HTERT RPE-1 (cell line): ENCODE measurements around the gene ANKS3.

ENCODE experiments used
- in situ Hi-C: fragments of 300-500 bp; cut with MboI; formaldehyde crosslinking; loops from 4 replicates; pipeline ENCODE4 v1.14.3; 2020; ENCODE audit warnings: low sequenced_read_pairs

The ANKS3 gene

GRCh38 chr16:4686497-4687210, 47.4 kb downstream of the ANKS3 start:
- in situ Hi-C loops, result no loop called here

GRCh38 chr16:4685776-4686496, 48.1 kb downstream of the ANKS3 start:
- in situ Hi-C loops, result no loop called here

- in situ Hi-C loops, result no loop called here
These were observed 48.8 kb downstream of the ANKS3 start for GRCh38 chr16:4685292-4685691.

- in situ Hi-C loops, result no loop called here
These were observed 49.3 kb downstream of the ANKS3 start for GRCh38 chr16:4684763-4685162.

GRCh38 chr16:4684058-4684715, 49.9 kb downstream of the ANKS3 start:
- in situ Hi-C loops, result no loop called here

GRCh38 chr16:4683255-4684057, 50.6 kb downstream of the ANKS3 start:
- in situ Hi-C loops, result no loop called here

GRCh38 chr16:4682616-4683254, 51.3 kb downstream of the ANKS3 start:
- in situ Hi-C loops, result no loop called here

GRCh38 chr16:4682084-4682591, 51.9 kb downstream of the ANKS3 start:
- in situ Hi-C loops, result no loop called here

GRCh38 chr16:4681471-4682083, 52.5 kb downstream of the ANKS3 start:
- in situ Hi-C loops, result no loop called here

- in situ Hi-C loops, result no loop called here
These were observed 53.2 kb downstream of the ANKS3 start for GRCh38 chr16:4680673-4681470.

GRCh38 chr16:4679850-4680636, 54.0 kb downstream of the ANKS3 start:
- in situ Hi-C loops, result no loop called here

GRCh38 chr16:4679156-4679849, 54.8 kb downstream of the ANKS3 start:
- in situ Hi-C loops, result no loop called here

- in situ Hi-C loops, result no loop called here
These were observed 55.5 kb downstream of the ANKS3 start for GRCh38 chr16:4678596-4678995.

GRCh38 chr16:4677994-4678393, 56.1 kb downstream of the ANKS3 start:
- in situ Hi-C loops, result no loop called here

GRCh38 chr16:4677390-4677789, 56.7 kb downstream of the ANKS3 start:
- in situ Hi-C loops, result no loop called here

GRCh38 chr16:4676831-4677230, 57.2 kb downstream of the ANKS3 start:
- in situ Hi-C loops, result no loop called here

- in situ Hi-C loops, result no loop called here
These were observed 57.9 kb downstream of the ANKS3 start for GRCh38 chr16:4675864-4676786.
